Mammary epithelial cell (primary cell): ENCODE measurements around the gene CAMK1G.

Source experiments
- EZH2 ChIP-seq: IDR thresholded peaks from 2 replicates; pipeline ENCODE4 v1.6.1; 2012; ENCODE audit warnings: low read length, inconsistent platforms, borderline replicate concordance
- TF ChIP-seq, protein P1 (sequence below), 2 donors: IDR thresholded peaks in 1 of 2; conservative IDR thresholded peaks in 1 of 2; 2 replicates each; pipeline ENCODE4 v1.5.1; 2011 to 2012; ENCODE audit warnings: inconsistent platforms in 2 of 2, low read length in 2 of 2, mild to moderate bottlenecking in 2 of 2, control low read depth in 1 of 2, low read depth in 1 of 2; ENCODE audit not compliant: insufficient read depth in 1 of 2; ENCODE audit errors: extremely low read depth in 1 of 2

DNA sequence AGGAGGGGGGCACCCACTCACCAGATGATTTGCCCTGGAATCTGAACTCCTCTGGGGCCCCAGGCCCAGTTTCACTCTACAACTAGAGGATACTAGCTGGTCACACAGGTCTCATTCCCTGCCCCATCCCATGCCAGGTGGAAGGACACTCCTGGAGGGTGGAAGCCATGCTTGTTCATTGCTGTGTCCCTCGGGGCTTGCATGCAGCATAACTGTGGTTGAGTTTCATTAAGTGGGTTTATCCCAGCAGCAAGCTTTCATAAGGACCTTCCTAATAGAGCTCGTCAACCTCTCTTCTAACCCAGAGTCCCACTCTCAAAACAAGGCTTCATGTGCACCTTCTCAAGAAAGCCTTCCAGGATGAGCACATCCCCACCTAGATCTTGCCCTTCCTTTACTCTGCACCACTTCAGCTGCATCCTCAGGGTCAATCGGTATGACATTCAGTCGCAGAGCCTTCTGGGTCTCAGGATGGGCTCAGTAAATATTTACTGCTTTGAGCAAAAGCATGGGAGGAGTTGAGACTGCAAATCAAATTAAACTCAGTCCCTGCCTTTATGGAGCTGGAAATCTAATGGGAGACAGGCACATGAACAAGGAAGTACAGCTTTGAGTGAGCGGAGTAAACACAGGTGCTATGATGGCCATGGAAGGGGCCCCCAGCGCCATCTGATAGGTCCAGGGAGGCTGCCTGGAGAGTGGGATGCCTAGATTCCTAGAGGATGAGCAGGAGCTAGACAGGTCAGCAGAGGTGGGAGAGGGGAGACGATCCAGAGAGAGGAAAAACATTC is 36.4 kb downstream of the CAMK1G start:
- no peak for TF ChIP-seq EZH2
- TF ChIP-seq, protein P1, sequence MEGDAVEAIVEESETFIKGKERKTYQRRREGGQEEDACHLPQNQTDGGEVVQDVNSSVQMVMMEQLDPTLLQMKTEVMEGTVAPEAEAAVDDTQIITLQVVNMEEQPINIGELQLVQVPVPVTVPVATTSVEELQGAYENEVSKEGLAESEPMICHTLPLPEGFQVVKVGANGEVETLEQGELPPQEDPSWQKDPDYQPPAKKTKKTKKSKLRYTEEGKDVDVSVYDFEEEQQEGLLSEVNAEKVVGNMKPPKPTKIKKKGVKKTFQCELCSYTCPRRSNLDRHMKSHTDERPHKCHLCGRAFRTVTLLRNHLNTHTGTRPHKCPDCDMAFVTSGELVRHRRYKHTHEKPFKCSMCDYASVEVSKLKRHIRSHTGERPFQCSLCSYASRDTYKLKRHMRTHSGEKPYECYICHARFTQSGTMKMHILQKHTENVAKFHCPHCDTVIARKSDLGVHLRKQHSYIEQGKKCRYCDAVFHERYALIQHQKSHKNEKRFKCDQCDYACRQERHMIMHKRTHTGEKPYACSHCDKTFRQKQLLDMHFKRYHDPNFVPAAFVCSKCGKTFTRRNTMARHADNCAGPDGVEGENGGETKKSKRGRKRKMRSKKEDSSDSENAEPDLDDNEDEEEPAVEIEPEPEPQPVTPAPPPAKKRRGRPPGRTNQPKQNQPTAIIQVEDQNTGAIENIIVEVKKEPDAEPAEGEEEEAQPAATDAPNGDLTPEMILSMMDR (conservative IDR thresholded peaks at IDR 0.05 in 1 of 2, IDR thresholded peaks at IDR 0.05 in 1 of 2; ENCODE audit: extremely low read depth in 1 of 2, insufficient read depth in 1 of 2, low read depth in 1 of 2, low read length in 2 of 2), result no peak
